COLO829 (cell line): Measurements from ENCODE around the gene SH3YL1.
A peak's percentile ranks its signal among the peaks of the same experiment; 100 is the strongest.

Experiments used
- DNase-seq: peaks from one replicate; pipeline ENCODE4 v3.0.0; 2012; ENCODE audit warnings: low spot score

Gene SH3YL1

GRCh38 chr2:263774-264492 lies at the start of gene SH3YL1:
TSS of gene SH3YL1 (minus strand) at chr2:264032. CDS start at chr2:263984, 48 bp downstream.
- no peak for DNase-seq

GRCh38 chr2:310994-311393 lies 47.2 kb upstream of the SH3YL1 start:
- DNase-seq = no peak

- DNase-seq = no peak
Measured at GRCh38 chr2:309954-310510, 46.2 kb upstream of the SH3YL1 start.

- DNase-seq = no peak
Measured at GRCh38 chr2:309148-309953, 45.5 kb upstream of the SH3YL1 start.

GRCh38 chr2:305366-305765 lies 41.5 kb upstream of the SH3YL1 start:
- DNase-seq = no peak

GRCh38 chr2:296354-296753 lies 32.5 kb upstream of the SH3YL1 start:
- DNase-seq = no peak

- DNase-seq = no peak
Measured at GRCh38 chr2:295090-295489, 31.3 kb upstream of the SH3YL1 start.

GRCh38 chr2:290090-290722 lies 26.4 kb upstream of the SH3YL1 start:
- DNase-seq = peak; percentile 45

GRCh38 chr2:289362-290089 lies 25.7 kb upstream of the SH3YL1 start:
- DNase-seq = no peak

GRCh38 chr2:288758-289361 lies 25.0 kb upstream of the SH3YL1 start:
- no peak for DNase-seq

GRCh38 chr2:287911-288757 lies 24.3 kb upstream of the SH3YL1 start, which contains the start of gene ALKAL2:
TSS of gene ALKAL2 (minus strand) at chr2:288091. CDS start at chr2:287835, 256 bp downstream.
- DNase-seq = no peak

- DNase-seq = no peak
Measured at GRCh38 chr2:287471-287885, 23.6 kb upstream of the SH3YL1 start.

- no peak for DNase-seq
Measured at GRCh38 chr2:286774-287392, 23.1 kb upstream of the SH3YL1 start.

- no peak for DNase-seq
Measured at GRCh38 chr2:286035-286434, 22.2 kb upstream of the SH3YL1 start.

- DNase-seq = no peak
Measured at GRCh38 chr2:285531-285930, 21.7 kb upstream of the SH3YL1 start.

- no peak for DNase-seq
Measured at GRCh38 chr2:284896-285492, 21.2 kb upstream of the SH3YL1 start.

- DNase-seq = no peak
Measured at GRCh38 chr2:283996-284794, 20.4 kb upstream of the SH3YL1 start.

GRCh38 chr2:282371-283263 lies 18.8 kb upstream of the SH3YL1 start:
- DNase-seq = no peak
